ENCODE data around the gene IARS1. TPM values are rescaled to one million over a fixed set of nuclear protein-coding genes. Genes with fewer than 3 reads are reported as not detected.

IARS1 gene
- total RNA-seq, 4 donors from 2014 or later, result 85.2 to 317 (median 110) TPM

- Histone ChIP-seq H3K4me3 (replicated peaks in 1 of 3) (no peak overlapping the region), H3K4me1 (no peaks in the 10 kb centered on the region), H3K27me3 (no peaks in the 10 kb centered on the region), H3K36me3 (no peaks in the 10 kb centered on the region), H3K9me3 (no peaks in the 10 kb centered on the region), H3K27ac (no peak overlapping the region)
- intact Hi-C loops (cut with DNase I), result loop anchor here (10.0 kb wide), 1 partner anchor 302 kb away; no protein-coding TSS in a partner anchor
- WGBS, 2 donors, result 80 to 90% methylated on average over 3 of the region's 3 CpGs
- no peak for DNase-seq
- TF ChIP-seq POLR2A (IDR thresholded peaks at IDR 0.05) (no peak), CTCF (IDR thresholded peaks at IDR 0.05) (no peak)
Observed at GRCh38 chr9:92332577-92333281, 39.2 kb upstream of the IARS1 start.

GRCh38 chr9:92328225-92328624 lies 34.7 kb upstream of the IARS1 start:
- WGBS, 2 donors, result 39 to 49% methylated on average over 2 of the region's 2 CpGs
- Histone ChIP-seq H3K27me3 (no peaks in the 10 kb centered on the region), H3K4me1 (peaks cover 15 to 16% of the 10 kb centered on the region in 2 donors), H3K36me3 (no peaks in the 10 kb centered on the region), H3K9me3 (no peaks in the 10 kb centered on the region), H3K27ac (no peak overlapping the region), H3K4me3 (replicated peaks in 1 of 3) (no peak overlapping the region)
- intact Hi-C loops (cut with DNase I), result loop anchor here (5.0 kb wide), 1 partner anchor 464 kb away; no protein-coding TSS in a partner anchor
- DNase-seq, result no peak
- TF ChIP-seq POLR2A (IDR thresholded peaks at IDR 0.05), result no peak
- TF ChIP-seq CTCF (IDR thresholded peaks at IDR 0.05), result no peak

GRCh38 chr9:92327283-92327850 lies 33.9 kb upstream of the IARS1 start:
- H3K4me1 ChIP-seq, result peaks cover 15 to 16% of the 10 kb centered on the region in 2 donors
- no peak for TF ChIP-seq POLR2A (IDR thresholded peaks at IDR 0.05)
- no peak for TF ChIP-seq CTCF (IDR thresholded peaks at IDR 0.05)
- 60 to 88% methylated on average over 2 of the region's 2 CpGs for WGBS, 2 donors
- H3K9me3 ChIP-seq, result no peaks in the 10 kb centered on the region
- H3K4me3 ChIP-seq (replicated peaks in 1 of 3), result no peak overlapping the region
- H3K27ac ChIP-seq, result no peak overlapping the region
- intact Hi-C loops (cut with DNase I), result loop anchor here (5.0 kb wide), 1 partner anchor 465 kb away; no protein-coding TSS in a partner anchor
- H3K27me3 ChIP-seq, result no peaks in the 10 kb centered on the region
- peaks cover 0 to 5% of the 10 kb centered on the region in 2 donors for H3K36me3 ChIP-seq
- no peak for DNase-seq

- no peak for DNase-seq
- Histone ChIP-seq H3K4me3 (replicated peaks in 1 of 3) (peak overlapping the region; percentile 50 to 60 (median 50)), H3K4me1 (peaks cover 15 to 16% of the 10 kb centered on the region in 2 donors), H3K27ac (peak overlapping the region; percentile 96 to 100 (median 98)), H3K36me3 (peaks cover 5 to 6% of the 10 kb centered on the region in 2 donors), H3K9me3 (no peaks in the 10 kb centered on the region), H3K27me3 (no peaks in the 10 kb centered on the region)
- no peak for TF ChIP-seq CTCF (IDR thresholded peaks at IDR 0.05)
- no peak for TF ChIP-seq POLR2A (IDR thresholded peaks at IDR 0.05)
- 2 to 3% methylated on average over 14 to 27 of the region's 30 CpGs for WGBS, 2 donors
- intact Hi-C loops (cut with DNase I), result loop anchor here (5.0 kb wide), 1 partner anchor 466 kb away; no protein-coding TSS in a partner anchor
Observed at GRCh38 chr9:92325991-92326500, 32.5 kb upstream of the IARS1 start.

All from thyroid gland (tissue), 4 donors.